ENCODE data around the gene DNTTIP2. TPM values are rescaled to one million over a fixed set of nuclear protein-coding genes. Genes with fewer than 3 reads are reported as not detected.
"Not testable (repeated sequence)": the region's sequence is repeated elsewhere in the genome, so short reads cannot be mapped to it uniquely, and the experiment has no call there.

Gene DNTTIP2
- polyA plus RNA-seq, 2 of the 4 experiments (the other 2 are of a cell fraction) = 41.5 to 42.0 TPM

- TF ChIP-seq POLR2AphosphoS2 (conservative IDR thresholded peaks at IDR 0.05; ENCODE audit: low read length) = no peak
- no peak for TF ChIP-seq KDM5A (IDR thresholded peaks at IDR 0.05)
- no peak for TF ChIP-seq SMC3 (IDR thresholded peaks at IDR 0.05)
- no peak for TF ChIP-seq TFCP2L1 (CRISPR knock-in tag; IDR thresholded peaks at IDR 0.05)
- no peak for TF ChIP-seq RARB (CRISPR knock-in tag; IDR thresholded peaks at IDR 0.05)
- TF ChIP-seq CTCF (IDR thresholded peaks at IDR 0.05) = no peak
- no peak for TF ChIP-seq FOXS1 (CRISPR knock-in tag; IDR thresholded peaks at IDR 0.05)
- TF ChIP-seq CHD2 (IDR thresholded peaks at IDR 0.05; ENCODE audit: low read length, partially characterized antibody) = no peak
- no peak for TF ChIP-seq EHMT2 (IDR thresholded peaks at IDR 0.05; ENCODE audit: low read depth)
- TF ChIP-seq HES2 (IDR thresholded peaks at IDR 0.05) = no peak
- TF ChIP-seq NFE2L2 (conservative IDR thresholded peaks at IDR 0.05; ENCODE audit: low read length) = no peak
- no peak for TF ChIP-seq JUNB (IDR thresholded peaks at IDR 0.05)
- no peak for TF ChIP-seq ESRRA (IDR thresholded peaks at IDR 0.05; ENCODE audit: borderline replicate concordance, low read length)
- TF ChIP-seq RAD21 (conservative IDR thresholded peaks at IDR 0.05 in 1 of 2, IDR thresholded peaks at IDR 0.05 in 1 of 2) = no peak
- DNase-seq (ENCODE audit: low read depth in 1 of 2, low spot score in 1 of 2) = no peak
- no peaks in the 10 kb centered on the region for H3K4me1 ChIP-seq
- ATAC-seq = peak; percentile 29 to 35; a peak in 2 of 6 replicates
- H3K4me2 ChIP-seq = no peak overlapping the region
- no peak for FAIRE-seq
- POLR2A ChIA-PET = no interaction called here
- WGBS (ENCODE audit: missing lambda C conversion rate) = 91% methylated on average over 5 of the region's 5 CpGs
- H3K27ac ChIP-seq = no peak overlapping the region
- CTCF ChIA-PET = interaction anchor here (0.7 to 0.9 kb wide), 2 partner anchors 8 to 10 kb away, joined by 3 read pairs; no protein-coding TSS in a partner anchor
- no peak overlapping the region for H3K4me3 ChIP-seq
- H3K9me3 ChIP-seq = no peaks in the 10 kb centered on the region
Observed at GRCh38 chr1:93865253-93865652, 13.8 kb downstream of the DNTTIP2 start.

GRCh38 chr1:93864175-93864574, 14.8 kb downstream of the DNTTIP2 start:
- no peaks in the 10 kb centered on the region for H3K4me1 ChIP-seq
- no peak overlapping the region for H3K4me3 ChIP-seq
- no peak for DNase-seq (ENCODE audit: low read depth in 1 of 2, low spot score in 1 of 2)
- ChIA-PET CTCF (interaction anchor here (0.9 kb wide), 1 partner anchor 11 kb away, joined by 3 read pairs; no protein-coding TSS in a partner anchor), POLR2A (interaction anchor here (0.8 kb wide), 1 partner anchor 15 kb away, joined by 3 read pairs; the partner anchor contains the start of gene DNTTIP2)
- H3K9me3 ChIP-seq = no peaks in the 10 kb centered on the region
- H3K4me2 ChIP-seq = no peak overlapping the region
- TF ChIP-seq MAZ (IDR thresholded peaks at IDR 0.05; ENCODE audit: borderline replicate concordance, low read depth, low read length) (no peak), HEYL (CRISPR knock-in tag; IDR thresholded peaks at IDR 0.05) (no peak), ATOH8 (CRISPR knock-in tag; IDR thresholded peaks at IDR 0.05; ENCODE audit: low read depth) (no peak), RCOR1 (IDR thresholded peaks at IDR 0.05; ENCODE audit: low read depth, low read length) (no peak), HOXA7 (CRISPR knock-in tag; IDR thresholded peaks at IDR 0.05) (no peak), BCL3 (IDR thresholded peaks at IDR 0.05) (no peak), PHF8 (IDR thresholded peaks at IDR 0.05; ENCODE audit: borderline replicate concordance, low read depth) (no peak), PBX3 (IDR thresholded peaks at IDR 0.05) (no peak), USF2 (IDR thresholded peaks at IDR 0.05) (no peak), FOSB (CRISPR knock-in tag; IDR thresholded peaks at IDR 0.05) (no peak), MAX (IDR thresholded peaks at IDR 0.05) (no peak), EHMT2 (IDR thresholded peaks at IDR 0.05; ENCODE audit: low read depth) (no peak), ZSCAN20 (CRISPR knock-in tag; IDR thresholded peaks at IDR 0.05) (no peak)
- no peak overlapping the region for H3K27ac ChIP-seq
- WGBS (ENCODE audit: missing lambda C conversion rate) = 79% methylated on average over 3 of the region's 3 CpGs
- ATAC-seq = peak; percentile 38 to 46; a peak in 4 of 6 replicates
- no peak for FAIRE-seq

- H3K4me3 ChIP-seq; H3K9me3 ChIP-seq; DNase-seq (ENCODE audit: low read depth in 1 of 2, low spot score in 1 of 2); H3K4me2 ChIP-seq; FAIRE-seq; ATAC-seq; POLR2A ChIA-PET; H3K27ac ChIP-seq; H3K4me1 ChIP-seq; CTCF ChIA-PET: not testable (repeated sequence)
- 18% methylated on average over 3 of the region's 3 CpGs for WGBS (ENCODE audit: missing lambda C conversion rate)
Observed at GRCh38 chr1:93857653-93858052, 21.4 kb downstream of the DNTTIP2 start.

GRCh38 chr1:93855983-93856382, 23.0 kb downstream of the DNTTIP2 start:
- H3K27ac ChIP-seq; H3K9me3 ChIP-seq; H3K4me3 ChIP-seq; H3K4me2 ChIP-seq; POLR2A ChIA-PET; ATAC-seq; H3K4me1 ChIP-seq; DNase-seq (ENCODE audit: low read depth in 1 of 2, low spot score in 1 of 2); FAIRE-seq: not testable (repeated sequence)
- CTCF ChIA-PET = interaction anchor here (2.1 kb wide), 1 partner anchor 227 kb away, joined by 7 read pairs; no protein-coding TSS in a partner anchor
- no CpG with 5 or more reads among the region's 9 CpGs for WGBS (ENCODE audit: missing lambda C conversion rate)

Measured in A549 (cell line).